ENCODE measurements around the gene STUB1. TPM values are rescaled to one million over a fixed set of nuclear protein-coding genes. Genes with fewer than 3 reads are reported as not detected.

STUB1 gene
- total RNA-seq, 1 experiment from 2014 or later: 102 TPM

DNA sequence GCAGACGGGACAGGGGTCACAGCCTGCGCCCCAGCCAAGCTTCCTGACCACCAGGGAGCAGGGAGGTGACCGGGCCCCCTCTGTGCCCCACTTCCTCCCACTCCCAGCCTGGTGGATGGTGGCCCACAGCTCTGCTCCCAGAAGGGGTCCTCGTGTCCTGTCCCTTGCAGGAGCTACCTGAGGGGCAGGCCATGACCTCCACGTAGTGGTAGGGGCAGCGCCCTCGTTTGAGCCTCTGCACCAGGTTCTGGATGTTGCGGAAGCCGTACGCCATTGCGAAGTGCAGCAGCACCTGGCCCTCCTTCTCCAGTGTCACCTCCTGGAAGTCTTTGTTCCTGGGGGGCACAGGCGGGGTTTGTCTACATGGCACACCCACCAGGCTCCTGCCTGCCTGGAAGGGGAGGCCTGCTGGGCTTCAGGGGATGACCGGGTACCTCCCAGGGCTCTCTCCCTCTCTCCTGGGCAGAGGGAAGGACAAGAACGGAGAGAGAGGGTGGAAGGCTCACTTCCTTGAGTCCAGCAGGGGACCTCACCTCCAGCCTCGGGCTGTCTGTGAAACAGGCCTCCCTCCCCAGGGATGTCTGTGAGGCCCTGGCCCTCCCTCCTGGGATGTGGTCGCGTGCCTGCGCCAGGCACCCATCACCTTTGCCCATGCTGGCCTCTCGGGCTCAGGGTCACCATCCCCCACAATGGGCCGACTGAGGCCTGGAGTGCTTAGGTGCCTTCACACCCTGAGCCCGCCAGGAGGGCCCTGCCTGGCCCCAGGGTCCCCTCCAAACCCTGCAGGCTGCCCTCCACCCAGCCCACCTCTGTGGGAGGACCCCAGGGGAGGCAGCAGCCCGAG, 50.7 kb downstream of the STUB1 start:
- no peak for TF ChIP-seq CTCF (conservative IDR thresholded peaks at IDR 0.05)
- H3K27ac Mint-ChIP-seq: no peak overlapping the region
- WGBS (ENCODE audit: extremely low coverage, insufficient read length, low lambda C conversion rate): no CpG with 5 or more reads among the region's 22 CpGs

More for the DNA sequence above, 50.7 kb downstream of the STUB1 start:
- H3K4me1 ChIP-seq (ENCODE audit: insufficient read depth, low read length): no peaks in the 10 kb centered on the region
- no peak overlapping the region for H3K23ac ChIP-seq (ENCODE audit: insufficient read length, low read depth, low read length)
- no peak overlapping the region for H2BK120ac ChIP-seq (ENCODE audit: low read depth, low read length, poor library complexity, severe bottlenecking)
- H3K56ac ChIP-seq (ENCODE audit: insufficient read length, low read depth, low read length): no peak overlapping the region
- no peaks in the 10 kb centered on the region for H4K20me1 ChIP-seq (ENCODE audit: control insufficient read depth, insufficient read depth, insufficient read length)
- no peak overlapping the region for H3T11ph ChIP-seq (ENCODE audit: low read length)
- no peak overlapping the region for H4K5ac ChIP-seq (ENCODE audit: insufficient read length, low read depth, low read length)
- no peak overlapping the region for H3K14ac ChIP-seq (ENCODE audit: insufficient read depth, low read length)
- no peaks in the 10 kb centered on the region for H3K9me3 ChIP-seq (ENCODE audit: control insufficient read depth, low read depth, low read length)
- no peak overlapping the region for H2BK12ac ChIP-seq (ENCODE audit: insufficient read length, low read depth, low read length)
- H3K4ac ChIP-seq (ENCODE audit: low read depth, low read length): no peak overlapping the region
- H2BK5ac ChIP-seq (ENCODE audit: insufficient read length, low read length): no peak overlapping the region
- Mint-ChIP-seq H3K27me3 (ENCODE audit: low read depth) (peaks cover 3% of the 10 kb centered on the region), H3K36me3 (ENCODE audit: insufficient read depth in 1 of 3, low read depth in 3 of 3) (peaks cover 3 to 19% (median 13%) of the 10 kb centered on the region in 3 experiments; a peak in 5 of 7 replicates), H3K4me1 (no peaks in the 10 kb centered on the region), H3K9me3 (no peaks in the 10 kb centered on the region), H3K4me3 (no peak overlapping the region)
- no peaks in the 10 kb centered on the region for H3K79me1 ChIP-seq (ENCODE audit: insufficient read depth, low read depth, low read length, poor library complexity, severe bottlenecking)
- no peak overlapping the region for H3K18ac ChIP-seq (ENCODE audit: insufficient read length, low read depth, low read length)
- H2BK15ac ChIP-seq (ENCODE audit: low read depth, low read length): no peak overlapping the region
- H4K8ac ChIP-seq (replicated peaks; ENCODE audit: insufficient read length, low read depth, low read length): no peak overlapping the region
- H3K27me3 ChIP-seq (ENCODE audit: insufficient read depth, low read length): no peaks in the 10 kb centered on the region
- no peak overlapping the region for H2AK5ac ChIP-seq (ENCODE audit: insufficient read length, low read length)
- H3K4me2 ChIP-seq (ENCODE audit: insufficient read depth, insufficient read length, low read length): no peak overlapping the region
- DNase-seq: no peak
- no peak overlapping the region for H3K9ac ChIP-seq (ENCODE audit: extremely low read depth, insufficient read length, low read length)
- no peak overlapping the region for H2AFZ ChIP-seq (ENCODE audit: low read length)
- H3K27ac ChIP-seq (ENCODE audit: insufficient read length, low read depth, low read length): no peak overlapping the region
- H2BK20ac ChIP-seq (ENCODE audit: low read depth, low read length, poor library complexity, severe bottlenecking): no peak overlapping the region
- H3K23me2 ChIP-seq (ENCODE audit: insufficient read length, low read depth, low read length, poor library complexity, severe bottlenecking): peaks cover 11% of the 10 kb centered on the region
- H4K91ac ChIP-seq (ENCODE audit: insufficient read length, low read depth, low read length): no peak overlapping the region
- no peaks in the 10 kb centered on the region for H3K79me2 ChIP-seq (ENCODE audit: insufficient read depth, low read length)

Measured in H9 (cell line).